ENCODE results near the gene NPW. TPM values are rescaled to one million over a fixed set of nuclear protein-coding genes. Genes with fewer than 3 reads are reported as not detected.

NPW gene
- total and polyA plus RNA-seq, 9 of the 15 experiments (the other 6 are each of a cell fraction or from before 2014, with no cell fraction given), result 0.14 to 4.0 (median 2.6) TPM; not detected in 4

- ATAC-seq, result no peak
- Histone ChIP-seq H3K79me2 (ENCODE audit: control insufficient read depth, insufficient read depth, low read length) (peaks cover 8% of the 10 kb centered on the region; the same call in 1 of the 3 replicates), H3K27ac (ENCODE audit: extremely low read depth, low read depth, low read length) (no peak overlapping the region), H3K27me3 (ENCODE audit: control insufficient read depth in 2 of 2, insufficient read depth in 2 of 2, low read length in 2 of 2) (no peaks in the 10 kb centered on the region), H3K9ac (ENCODE audit: insufficient read depth in 1 of 2, low read depth in 2 of 2, low read length in 2 of 2) (peak overlapping the region in 1 of 2 experiments; percentile 81; a peak in 2 of 4 replicates), H2AFZ (ENCODE audit: low read depth, low read length) (no peak overlapping the region), H3K36me3 (ENCODE audit: control insufficient read depth, insufficient read depth, low read length) (peaks cover 20% of the 10 kb centered on the region; the same call in 1 of the 3 replicates), H3K4me3 (no peak overlapping the region), H3K4me2 (ENCODE audit: insufficient read depth, low read length) (no peak overlapping the region), H4K20me1 (replicated peaks; ENCODE audit: control insufficient read depth, insufficient read depth, low read length) (no peaks in the 10 kb centered on the region), H3K9me3 (replicated peaks; ENCODE audit: control insufficient read depth, insufficient read depth, low read depth, low read length) (no peaks in the 10 kb centered on the region), H3K4me1 (replicated peaks in 1 of 2; ENCODE audit: control insufficient read depth in 2 of 2, insufficient read depth in 2 of 2, low read length in 2 of 2) (peaks cover 14 to 87% of the 10 kb centered on the region in 2 experiments), H3K9me1 (ENCODE audit: control insufficient read depth, insufficient read depth, low read length) (no peaks in the 10 kb centered on the region)
- BruUV-seq (replicated peaks), result no TSS peak
- ChIA-PET CTCF (ENCODE audit: low intra/inter-chr PET ratio) (no interaction called here), POLR2A (interaction anchor here (1.1 kb wide), 1 partner anchor 21 kb away, joined by 3 read pairs; no protein-coding TSS in a partner anchor)
- TF ChIP-seq STAT5B (CRISPR knock-in tag; IDR thresholded peaks at IDR 0.05) (no peak), GABPA (tag; conservative IDR thresholded peaks at IDR 0.05; ENCODE audit: low read depth) (no peak), ZNF140 (CRISPR knock-in tag; IDR thresholded peaks at IDR 0.05) (no peak), CEBPG (CRISPR knock-in tag; IDR thresholded peaks at IDR 0.05) (no peak), CEBPG (tag; conservative IDR thresholded peaks at IDR 0.05 in 1 of 2, IDR thresholded peaks at IDR 0.05 in 1 of 2) (no peak), BCLAF1 (IDR thresholded peaks at IDR 0.05; ENCODE audit: borderline replicate concordance in 1 of 2, control insufficient read depth in 1 of 2, low read depth in 2 of 2, low read length in 1 of 2) (no peak), TCFL5 (CRISPR knock-in tag; conservative IDR thresholded peaks at IDR 0.05) (no peak), ARNT (IDR thresholded peaks at IDR 0.05) (no peak), TEAD4 (IDR thresholded peaks at IDR 0.05; ENCODE audit: low read length) (no peak), TEAD4 (CRISPR knock-in tag; IDR thresholded peaks at IDR 0.05; ENCODE audit: borderline replicate concordance) (no peak)
- whole genome bisulfite sequencing (ENCODE audit: insufficient coverage, low coverage, missing lambda C conversion rate), result 81% methylated on average over 12 of the region's 17 CpGs
- in situ Hi-C loops (cut with MboI), result no loop called here
- FAIRE-seq, result no peak
- no peak for DNase-seq (ENCODE audit: extremely low read depth in 1 of 4, low spot score in 3 of 4)
- intact Hi-C loops (cut with micrococcal nuclease), result no loop called here
Observed at GRCh38 chr16:2034696-2035430, 15.3 kb downstream of the NPW start.

All from K562 (cell line).